Measurements from ENCODE around the gene MARS1.
"Not testable (repeated sequence)": the region's sequence is repeated elsewhere in the genome, so short reads cannot be mapped to it uniquely, and the experiment has no call there.

MARS1 gene

DNA sequence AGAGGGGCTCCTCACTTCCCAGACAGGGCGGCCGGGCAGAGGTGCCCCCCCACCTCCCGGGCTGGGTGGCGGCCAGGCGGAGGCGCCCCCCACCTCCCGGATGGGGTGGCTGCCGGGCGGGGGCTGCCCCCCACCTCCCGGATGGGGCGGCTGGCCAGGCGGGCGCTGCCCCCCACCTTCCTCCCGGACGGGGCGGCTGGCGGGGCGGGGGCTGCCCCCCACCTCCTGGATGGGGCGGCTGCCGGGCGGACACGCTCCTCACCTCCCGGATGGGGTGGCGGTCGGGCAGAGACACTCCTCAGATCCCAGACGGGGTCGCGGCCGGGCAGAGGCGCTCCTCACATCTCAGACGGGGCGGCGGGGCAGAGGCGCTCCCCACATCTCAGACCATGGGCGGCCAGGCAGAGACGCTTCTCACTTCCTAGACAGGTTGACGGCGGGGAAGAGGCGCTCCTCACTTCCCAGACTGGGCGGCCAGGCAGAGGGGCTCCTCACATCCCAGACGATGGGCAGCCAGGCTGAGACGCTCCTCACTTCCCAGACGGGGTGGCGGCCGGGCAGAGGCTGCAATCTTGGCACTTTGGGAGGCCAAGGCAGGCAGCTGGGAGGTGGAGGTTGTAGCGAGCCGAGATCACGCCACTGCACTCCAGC, 7.3 kb downstream of the MARS1 start:
- not testable (repeated sequence) for DNase-seq (ENCODE audit: low spot score)

DNA sequence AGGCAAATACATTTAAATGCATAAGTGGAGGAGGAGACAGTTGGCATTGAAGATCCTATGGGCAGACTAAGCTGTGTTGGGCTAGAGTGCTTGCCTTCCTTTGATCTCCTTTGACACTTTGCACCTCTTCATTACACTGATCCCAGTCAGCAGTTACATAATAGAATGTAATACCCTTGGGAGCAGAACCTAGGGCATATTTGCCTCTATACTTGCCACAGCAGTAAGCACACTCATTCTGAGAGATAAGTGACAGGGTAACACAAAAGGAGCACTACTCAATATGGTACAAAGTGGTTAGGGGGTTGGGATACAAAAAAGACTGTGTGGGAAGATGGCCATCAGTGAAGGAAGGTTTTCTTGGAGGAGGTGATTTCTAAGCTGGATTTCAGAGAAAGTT, 9.0 kb downstream of the MARS1 start:
- no peak for DNase-seq (ENCODE audit: low spot score)

- no peak for DNase-seq (ENCODE audit: low spot score)
These were observed 9.6 kb downstream of the MARS1 start for GRCh38 chr12:57497223-57498131.

DNA sequence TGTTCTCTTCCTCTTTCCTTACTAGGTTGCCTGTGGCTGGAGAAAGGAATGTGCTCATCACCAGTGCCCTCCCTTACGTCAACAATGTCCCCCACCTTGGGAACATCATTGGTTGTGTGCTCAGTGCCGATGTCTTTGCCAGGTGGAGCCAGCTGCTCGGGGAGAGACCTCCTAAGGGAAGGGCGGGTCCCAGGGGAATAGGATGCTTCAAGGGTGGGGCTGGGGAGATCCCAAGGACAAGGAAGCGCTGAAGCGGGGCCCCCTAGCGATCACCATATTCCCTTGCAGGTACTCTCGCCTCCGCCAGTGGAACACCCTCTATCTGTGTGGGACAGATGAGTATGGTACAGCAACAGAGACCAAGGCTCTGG, 10.2 kb downstream of the MARS1 start:
- DNase-seq (ENCODE audit: low spot score): no peak

GRCh38 chr12:57498571-57498970, 10.7 kb downstream of the MARS1 start:
- no peak for DNase-seq (ENCODE audit: low spot score)

GRCh38 chr12:57500213-57500612, 12.3 kb downstream of the MARS1 start:
- DNase-seq (ENCODE audit: low spot score): no peak

GRCh38 chr12:57502311-57502969, 14.6 kb downstream of the MARS1 start:
- DNase-seq (ENCODE audit: low spot score): not testable (repeated sequence)

DNA sequence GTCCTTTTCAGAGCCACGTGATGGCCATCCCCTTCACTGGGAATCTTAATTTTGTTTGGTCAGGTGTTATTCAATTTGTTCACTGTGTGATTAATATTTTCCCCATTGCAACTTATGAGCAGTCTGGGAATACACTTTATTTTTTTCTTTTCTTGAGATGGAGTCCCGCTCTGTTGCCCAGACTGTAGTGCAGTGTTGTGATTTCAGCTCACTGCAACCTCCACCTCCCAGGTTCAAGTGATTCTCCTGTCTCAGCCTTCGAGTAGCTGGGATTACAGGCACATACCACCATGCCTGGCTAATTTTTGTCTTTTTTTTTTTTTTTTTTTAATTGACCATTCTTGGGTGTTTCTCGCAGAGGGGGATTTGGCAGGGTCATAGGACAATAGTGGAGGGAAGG, 18.7 kb downstream of the MARS1 start:
- not testable (repeated sequence) for DNase-seq (ENCODE audit: low spot score)

GRCh38 chr12:57507796-57508195, 19.9 kb downstream of the MARS1 start:
- DNase-seq (ENCODE audit: low spot score): not testable (repeated sequence)

- no peak for DNase-seq (ENCODE audit: low spot score)
These were observed 23.3 kb downstream of the MARS1 start for GRCh38 chr12:57511161-57511560.

- no peak for DNase-seq (ENCODE audit: low spot score)
These were observed 23.9 kb downstream of the MARS1 start for GRCh38 chr12:57511588-57512325.

GRCh38 chr12:57512665-57513064, 24.8 kb downstream of the MARS1 start:
- DNase-seq (ENCODE audit: low spot score): no peak

DNA sequence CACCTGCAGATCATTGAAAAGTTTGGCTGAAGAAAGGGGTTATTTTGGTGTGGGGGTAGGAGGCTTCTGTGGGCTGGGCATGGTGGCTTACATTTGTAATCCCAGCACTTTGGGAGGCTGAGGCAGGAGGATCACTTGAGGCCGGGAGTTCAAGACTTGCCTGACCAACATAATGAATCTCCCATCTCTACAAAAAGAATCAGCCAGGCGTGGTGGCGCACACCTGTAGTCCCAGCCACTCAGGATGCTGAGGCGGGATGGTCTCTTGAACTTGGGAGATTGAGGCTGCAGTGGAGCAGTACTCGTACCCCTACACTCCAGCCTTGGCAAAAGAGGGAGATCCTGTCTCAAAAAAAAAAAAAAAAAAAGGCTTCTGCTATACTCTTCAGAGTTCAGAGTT, 25.4 kb downstream of the MARS1 start:
- no peak for DNase-seq (ENCODE audit: low spot score)

- DNase-seq (ENCODE audit: low spot score): not testable (repeated sequence)
These were observed 25.8 kb downstream of the MARS1 start for GRCh38 chr12:57513677-57514076.

- not testable (repeated sequence) for DNase-seq (ENCODE audit: low spot score)
These were observed 26.4 kb downstream of the MARS1 start for GRCh38 chr12:57514246-57514645.

DNA sequence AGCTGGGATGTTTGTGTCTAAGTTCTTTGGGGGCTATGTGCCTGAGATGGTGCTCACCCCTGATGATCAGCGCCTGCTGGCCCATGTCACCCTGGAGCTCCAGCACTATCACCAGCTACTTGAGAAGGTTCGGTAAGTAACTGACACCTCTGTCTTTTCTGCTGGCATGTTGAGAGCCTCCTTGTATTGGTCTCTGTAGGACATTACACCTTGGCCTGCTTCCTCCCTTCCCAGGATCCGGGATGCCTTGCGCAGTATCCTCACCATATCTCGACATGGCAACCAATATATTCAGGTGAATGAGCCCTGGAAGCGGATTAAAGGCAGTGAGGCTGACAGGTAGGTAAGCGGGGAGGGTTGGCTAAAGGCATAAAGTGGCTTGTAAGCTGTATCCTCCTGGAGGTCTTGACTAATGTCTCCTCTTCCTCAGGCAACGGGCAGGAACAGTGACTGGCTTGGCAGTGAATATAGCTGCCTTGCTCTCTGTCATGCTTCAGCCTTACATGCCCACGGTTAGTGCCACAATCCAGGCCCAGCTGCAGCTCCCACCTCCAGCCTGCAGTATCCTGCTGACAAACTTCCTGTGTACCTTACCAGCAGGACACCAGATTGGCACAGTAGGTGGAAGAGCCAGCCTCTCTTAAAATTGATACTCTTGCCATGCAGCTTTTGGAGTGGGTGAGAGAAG, 27.0 kb downstream of the MARS1 start:
- no peak for DNase-seq (ENCODE audit: low spot score)

- DNase-seq (ENCODE audit: low spot score): no peak
These were observed 27.6 kb downstream of the MARS1 start for GRCh38 chr12:57515408-57515933.

GRCh38 chr12:57515934-57516541, 28.2 kb downstream of the MARS1 start:
- no peak for DNase-seq (ENCODE audit: low spot score)

GRCh38 chr12:57516617-57517153, 28.8 kb downstream of the MARS1 start:
- DNase-seq (ENCODE audit: low spot score): no peak

DNA sequence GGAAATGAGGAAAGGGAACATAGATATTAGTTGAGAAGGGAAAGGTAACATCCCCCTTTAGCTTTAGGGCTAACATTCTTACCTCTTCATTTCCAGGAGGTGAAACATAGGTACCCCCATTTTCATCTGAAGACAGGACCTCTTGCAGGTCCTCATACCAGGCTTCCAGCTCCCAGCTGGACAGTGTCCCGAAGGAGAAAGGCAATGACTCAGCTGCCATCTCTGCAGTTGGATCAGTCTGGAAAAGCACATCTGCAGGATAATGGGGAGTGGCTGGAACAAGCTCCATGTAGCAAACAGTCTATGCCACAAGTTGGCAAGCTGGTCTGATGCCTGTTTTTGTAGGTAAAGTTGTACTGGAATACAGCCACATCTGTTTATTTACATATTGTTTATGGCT, 29.3 kb downstream of the MARS1 start:
- DNase-seq (ENCODE audit: low spot score): peak; percentile 26

DNA sequence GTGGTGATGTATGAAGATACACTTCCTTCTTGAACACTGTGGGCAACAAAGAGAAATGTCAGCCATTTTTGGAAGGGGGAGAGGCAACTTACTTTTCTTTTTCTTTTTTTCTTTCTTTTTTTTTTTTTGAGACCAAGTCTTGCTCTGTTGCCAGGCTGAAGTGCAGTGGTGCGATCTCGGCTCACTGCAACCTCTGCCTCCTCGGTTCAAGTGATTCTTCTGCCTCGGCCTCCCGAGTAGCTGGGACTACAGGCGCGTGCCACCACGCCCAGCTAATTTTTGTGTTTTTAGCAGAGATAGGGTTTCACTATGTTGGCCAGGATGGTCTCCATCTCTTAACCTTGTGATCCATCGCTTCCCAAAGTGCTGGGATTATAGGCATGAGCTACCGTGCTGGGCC, 29.9 kb downstream of the MARS1 start:
- DNase-seq (ENCODE audit: low spot score): not testable (repeated sequence)
